SK-N-SH treated with all-trans-retinoic acid at 6 μM for 48 hours (cell line): ENCODE measurements around the gene CYP4F22.
"Not testable (repeated sequence)": the region's sequence is repeated elsewhere in the genome, so short reads cannot be mapped to it uniquely, and the experiment has no call there.

Experiments
- ATAC-seq: fragments of 200-7000 bp; cut with Tn5 transposase; 3 replicates; pipeline ENCODE4 v1.9.1; 2020; ENCODE audit warnings: mild to moderate bottlenecking, moderate library complexity
- ARNTL ChIP-seq: fragments of 450-650 bp; formaldehyde crosslinking; IDR thresholded peaks from 2 replicates; pipeline ENCODE4 v1.5.0; 2020; ENCODE audit warnings: low read depth, mild to moderate bottlenecking, moderate library complexity, borderline replicate concordance
- BACH2 ChIP-seq: fragments of 250-450 bp; sonication (Bioruptor Pico); IDR thresholded peaks from 2 replicates; pipeline ENCODE4 v1.9.0; 2021; ENCODE audit warnings: mild to moderate bottlenecking, borderline replicate concordance
- CSDC2 ChIP-seq: fragments of 250-450 bp; sonication (Bioruptor Pico); IDR thresholded peaks from 2 replicates; pipeline ENCODE4 v1.5.0; 2020; ENCODE audit warnings: mild to moderate bottlenecking, moderate library complexity
- ESRRG ChIP-seq: fragments of 250-450 bp; sonication (Bioruptor Pico); IDR thresholded peaks from 2 replicates; pipeline ENCODE4 v1.6.1; 2021; ENCODE audit warnings: mild to moderate bottlenecking
- GLIS3 ChIP-seq: fragments of 250-450 bp; sonication (Bioruptor Pico); IDR thresholded peaks from 2 replicates; pipeline ENCODE4 v1.5.0; 2020; ENCODE audit warnings: mild to moderate bottlenecking, moderate library complexity
- OSR1 ChIP-seq: fragments of 250-450 bp; sonication (Bioruptor Pico); IDR thresholded peaks from 2 replicates; pipeline ENCODE4 v1.8.0; 2022; ENCODE audit warnings: moderate library complexity, mild to moderate bottlenecking, inconsistent platforms
- PPARA ChIP-seq: fragments of 250-450 bp; sonication (Bioruptor Pico); IDR thresholded peaks from 2 replicates; pipeline ENCODE4 v1.5.0; 2020; ENCODE audit warnings: mild to moderate bottlenecking, borderline replicate concordance
- RARB ChIP-seq: fragments of 250-450 bp; sonication (Bioruptor Pico); IDR thresholded peaks from 2 replicates; pipeline ENCODE4 v1.8.0; 2021; ENCODE audit warnings: mild to moderate bottlenecking, moderate library complexity
- TCF4 ChIP-seq: fragments of 250-450 bp; sonication (Bioruptor Pico); IDR thresholded peaks from 2 replicates; pipeline ENCODE4 v1.8.0; 2021; ENCODE audit warnings: mild to moderate bottlenecking, moderate library complexity, borderline replicate concordance
- ZC3H10 ChIP-seq: fragments of 250-450 bp; sonication (Bioruptor Pico); IDR thresholded peaks from 2 replicates; pipeline ENCODE4 v1.5.1; 2021; ENCODE audit warnings: mild to moderate bottlenecking, moderate library complexity
- ZFP3 ChIP-seq: fragments of 250-450 bp; sonication (Bioruptor Pico); IDR thresholded peaks from 2 replicates; pipeline ENCODE4 v1.5.0; 2020; ENCODE audit warnings: mild to moderate bottlenecking, moderate library complexity
- ZFP30 ChIP-seq: fragments of 450-650 bp; formaldehyde crosslinking; IDR thresholded peaks from 2 replicates; pipeline ENCODE4 v1.5.0; 2022; ENCODE audit warnings: mild to moderate bottlenecking, moderate library complexity
- ZNF565 ChIP-seq: fragments of 450-650 bp; formaldehyde crosslinking; conservative IDR thresholded peaks from 2 replicates; pipeline ENCODE4 v1.5.0; 2020; ENCODE audit warnings: low read depth, mild to moderate bottlenecking, moderate library complexity
- ZNF70 ChIP-seq: fragments of 450-650 bp; formaldehyde crosslinking; IDR thresholded peaks from 2 replicates; pipeline ENCODE4 v1.5.0; 2020; ENCODE audit warnings: mild to moderate bottlenecking, moderate library complexity
- ZNF8 ChIP-seq: fragments of 450-650 bp; formaldehyde crosslinking; IDR thresholded peaks from 2 replicates; pipeline ENCODE4 v1.5.0; 2020; ENCODE audit warnings: mild to moderate bottlenecking, moderate library complexity
- TF ChIP-seq, protein P1 (sequence below): fragments of 250-450 bp; sonication (Bioruptor Pico); IDR thresholded peaks from 2 replicates; pipeline ENCODE4 v1.5.0; 2020; ENCODE audit warnings: mild to moderate bottlenecking, moderate library complexity
- TF ChIP-seq, protein P2 (sequence below): fragments of 250-450 bp; sonication (Bioruptor Pico); IDR thresholded peaks from 2 replicates; pipeline ENCODE4 v1.8.0; 2020; ENCODE audit warnings: mild to moderate bottlenecking, moderate library complexity, borderline replicate concordance
- TF ChIP-seq, protein P3 (sequence below): fragments of 250-450 bp; sonication (Bioruptor Pico); IDR thresholded peaks from 2 replicates; pipeline ENCODE4 v1.8.0; 2021; ENCODE audit warnings: low read depth, mild to moderate bottlenecking, moderate library complexity, borderline replicate concordance
- TF ChIP-seq, protein P4 (sequence below): fragments of 250-450 bp; sonication (Bioruptor Pico); IDR thresholded peaks from 2 replicates; pipeline ENCODE4 v1.5.1; 2020; ENCODE audit warnings: low read depth, mild to moderate bottlenecking, moderate library complexity

CYP4F22 gene

DNA sequence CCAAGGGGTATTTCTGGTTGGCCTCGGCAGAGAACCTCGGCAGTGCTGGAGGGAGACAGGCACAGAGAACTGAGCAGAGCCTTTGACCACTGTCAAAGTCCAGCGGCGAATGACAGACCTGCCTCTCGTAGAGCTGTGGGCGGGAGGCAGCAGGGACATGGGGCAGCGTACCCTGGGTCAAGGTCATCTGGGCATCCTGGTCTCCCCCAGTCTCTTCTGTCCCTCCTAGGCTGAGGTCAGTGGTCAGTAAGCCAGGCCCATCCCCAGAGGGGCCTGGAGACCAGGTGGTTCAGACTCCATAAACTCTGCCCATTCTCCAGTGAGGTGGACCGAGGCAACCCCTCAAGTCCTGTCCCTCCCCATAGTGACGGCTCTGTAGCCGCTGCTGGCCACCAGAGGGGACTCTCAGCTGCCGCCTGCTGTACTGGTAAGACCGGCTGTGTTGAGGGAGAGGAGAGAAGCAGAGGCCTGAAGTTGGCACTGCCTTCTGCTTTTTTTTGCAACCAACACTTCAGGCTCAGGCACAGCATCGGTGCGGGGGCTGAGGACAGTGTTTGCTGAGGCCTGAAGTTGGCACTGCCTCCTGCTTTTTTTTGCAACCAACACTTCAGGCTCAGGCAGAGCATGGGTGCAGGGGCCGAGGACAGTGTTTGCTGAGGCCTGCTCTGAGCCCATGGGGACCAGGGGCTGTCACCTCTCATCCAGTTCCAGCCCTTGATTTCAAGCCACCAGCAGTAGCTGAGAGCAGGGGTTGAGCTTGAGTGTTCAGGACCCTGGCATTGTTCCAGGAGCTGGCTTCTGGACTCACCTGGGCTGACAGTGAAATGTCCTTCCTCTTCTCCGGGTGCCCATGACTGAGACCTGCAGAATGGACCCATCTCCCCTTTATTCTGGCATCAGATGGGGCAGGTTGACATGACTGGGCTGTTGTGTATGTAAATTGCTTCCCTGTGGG lies 28.7 kb upstream of the CYP4F22 start, which contains the start of gene PGLYRP2:
Gene PGLYRP2 (minus strand): TSS at position 111 of the 955 bp plus-strand sequence. CDS start 130 bp downstream, outside the sequence.
- TF ChIP-seq BACH2: no peak
- TF ChIP-seq PPARA: no peak
- no peak for TF ChIP-seq ARNTL (CRISPR knock-in tag)
- no peak for TF ChIP-seq ESRRG (CRISPR knock-in tag)
- no peak for TF ChIP-seq ZNF565 (CRISPR knock-in tag)
- TF ChIP-seq TCF4 (CRISPR knock-in tag): no peak
- TF ChIP-seq, protein P1, sequence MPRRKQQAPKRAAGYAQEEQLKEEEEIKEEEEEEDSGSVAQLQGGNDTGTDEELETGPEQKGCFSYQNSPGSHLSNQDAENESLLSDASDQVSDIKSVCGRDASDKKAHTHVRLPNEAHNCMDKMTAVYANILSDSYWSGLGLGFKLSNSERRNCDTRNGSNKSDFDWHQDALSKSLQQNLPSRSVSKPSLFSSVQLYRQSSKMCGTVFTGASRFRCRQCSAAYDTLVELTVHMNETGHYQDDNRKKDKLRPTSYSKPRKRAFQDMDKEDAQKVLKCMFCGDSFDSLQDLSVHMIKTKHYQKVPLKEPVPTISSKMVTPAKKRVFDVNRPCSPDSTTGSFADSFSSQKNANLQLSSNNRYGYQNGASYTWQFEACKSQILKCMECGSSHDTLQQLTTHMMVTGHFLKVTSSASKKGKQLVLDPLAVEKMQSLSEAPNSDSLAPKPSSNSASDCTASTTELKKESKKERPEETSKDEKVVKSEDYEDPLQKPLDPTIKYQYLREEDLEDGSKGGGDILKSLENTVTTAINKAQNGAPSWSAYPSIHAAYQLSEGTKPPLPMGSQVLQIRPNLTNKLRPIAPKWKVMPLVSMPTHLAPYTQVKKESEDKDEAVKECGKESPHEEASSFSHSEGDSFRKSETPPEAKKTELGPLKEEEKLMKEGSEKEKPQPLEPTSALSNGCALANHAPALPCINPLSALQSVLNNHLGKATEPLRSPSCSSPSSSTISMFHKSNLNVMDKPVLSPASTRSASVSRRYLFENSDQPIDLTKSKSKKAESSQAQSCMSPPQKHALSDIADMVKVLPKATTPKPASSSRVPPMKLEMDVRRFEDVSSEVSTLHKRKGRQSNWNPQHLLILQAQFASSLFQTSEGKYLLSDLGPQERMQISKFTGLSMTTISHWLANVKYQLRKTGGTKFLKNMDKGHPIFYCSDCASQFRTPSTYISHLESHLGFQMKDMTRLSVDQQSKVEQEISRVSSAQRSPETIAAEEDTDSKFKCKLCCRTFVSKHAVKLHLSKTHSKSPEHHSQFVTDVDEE (CRISPR knock-in tag): no peak
- no peak for TF ChIP-seq CSDC2 (CRISPR knock-in tag)
- no peak for TF ChIP-seq ZNF8 (CRISPR knock-in tag)
- TF ChIP-seq, all 23 proteins: peak for 0
- peak; percentile 66 for ATAC-seq

DNA sequence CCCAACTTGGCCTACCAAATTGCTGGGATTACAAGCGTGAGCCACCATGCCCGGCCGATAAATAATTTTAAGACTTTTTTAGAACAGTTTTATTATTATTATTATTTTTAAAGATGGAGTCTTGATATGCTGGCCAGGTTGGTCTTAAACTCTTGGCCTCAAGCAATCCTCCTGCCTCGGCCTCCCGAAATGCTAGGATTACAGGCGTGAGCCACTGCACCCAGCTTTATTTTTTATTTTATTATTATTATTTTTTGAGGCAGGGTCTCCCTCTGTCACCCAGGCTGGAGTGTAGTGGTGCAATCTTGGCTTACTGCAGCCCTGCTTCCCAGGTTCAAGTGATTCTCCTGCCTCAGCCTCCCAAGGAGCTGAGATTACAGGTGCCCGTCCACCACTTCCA lies 27.3 kb upstream of the CYP4F22 start:
- ATAC-seq: not testable (repeated sequence)

DNA sequence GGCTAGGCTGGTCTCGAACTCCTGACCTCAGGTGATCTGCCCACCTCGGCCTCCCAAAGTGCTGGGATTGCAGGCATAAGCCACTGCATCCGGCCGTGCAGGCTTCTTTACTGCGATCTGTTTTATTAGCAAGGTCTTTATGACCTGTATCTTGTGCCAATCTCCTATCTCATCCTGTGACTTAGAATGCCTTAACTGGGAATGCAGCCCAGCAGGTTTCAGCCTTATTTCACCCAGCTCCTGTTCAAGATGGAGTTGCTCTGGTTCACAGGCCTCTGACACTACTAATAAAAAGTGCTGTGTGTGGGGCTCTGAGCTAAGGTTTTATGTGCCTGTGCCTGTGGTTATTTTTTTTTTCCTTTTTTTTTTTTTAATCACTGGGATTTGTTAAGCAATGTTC lies 22.6 kb upstream of the CYP4F22 start:
- ATAC-seq: not testable (repeated sequence)

DNA sequence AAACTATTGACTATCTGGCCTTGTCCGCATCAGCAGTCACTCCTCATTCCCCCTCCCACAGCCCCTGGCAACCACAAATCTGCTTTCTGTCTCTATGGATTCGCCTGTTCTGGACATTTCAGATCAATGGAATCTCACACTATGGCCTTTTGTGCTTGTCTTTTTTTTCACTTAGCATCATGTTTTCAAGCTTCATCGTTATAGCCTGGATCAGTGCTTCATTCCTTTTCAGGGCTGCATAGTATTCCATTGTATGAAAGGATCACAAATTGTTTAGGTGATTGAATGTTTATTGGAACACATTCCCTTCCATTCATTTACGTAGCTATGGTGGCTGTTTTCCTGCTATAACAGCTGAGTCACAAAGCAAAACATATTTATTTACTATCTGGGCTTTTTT lies 21.3 kb upstream of the CYP4F22 start:
- TF ChIP-seq, protein P2, sequence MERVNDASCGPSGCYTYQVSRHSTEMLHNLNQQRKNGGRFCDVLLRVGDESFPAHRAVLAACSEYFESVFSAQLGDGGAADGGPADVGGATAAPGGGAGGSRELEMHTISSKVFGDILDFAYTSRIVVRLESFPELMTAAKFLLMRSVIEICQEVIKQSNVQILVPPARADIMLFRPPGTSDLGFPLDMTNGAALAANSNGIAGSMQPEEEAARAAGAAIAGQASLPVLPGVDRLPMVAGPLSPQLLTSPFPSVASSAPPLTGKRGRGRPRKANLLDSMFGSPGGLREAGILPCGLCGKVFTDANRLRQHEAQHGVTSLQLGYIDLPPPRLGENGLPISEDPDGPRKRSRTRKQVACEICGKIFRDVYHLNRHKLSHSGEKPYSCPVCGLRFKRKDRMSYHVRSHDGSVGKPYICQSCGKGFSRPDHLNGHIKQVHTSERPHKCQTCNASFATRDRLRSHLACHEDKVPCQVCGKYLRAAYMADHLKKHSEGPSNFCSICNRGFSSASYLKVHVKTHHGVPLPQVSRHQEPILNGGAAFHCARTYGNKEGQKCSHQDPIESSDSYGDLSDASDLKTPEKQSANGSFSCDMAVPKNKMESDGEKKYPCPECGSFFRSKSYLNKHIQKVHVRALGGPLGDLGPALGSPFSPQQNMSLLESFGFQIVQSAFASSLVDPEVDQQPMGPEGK (CRISPR knock-in tag): no peak
- TF ChIP-seq, protein P1 (CRISPR knock-in tag): no peak
- TF ChIP-seq OSR1 (CRISPR knock-in tag): no peak
- TF ChIP-seq, protein P3, sequence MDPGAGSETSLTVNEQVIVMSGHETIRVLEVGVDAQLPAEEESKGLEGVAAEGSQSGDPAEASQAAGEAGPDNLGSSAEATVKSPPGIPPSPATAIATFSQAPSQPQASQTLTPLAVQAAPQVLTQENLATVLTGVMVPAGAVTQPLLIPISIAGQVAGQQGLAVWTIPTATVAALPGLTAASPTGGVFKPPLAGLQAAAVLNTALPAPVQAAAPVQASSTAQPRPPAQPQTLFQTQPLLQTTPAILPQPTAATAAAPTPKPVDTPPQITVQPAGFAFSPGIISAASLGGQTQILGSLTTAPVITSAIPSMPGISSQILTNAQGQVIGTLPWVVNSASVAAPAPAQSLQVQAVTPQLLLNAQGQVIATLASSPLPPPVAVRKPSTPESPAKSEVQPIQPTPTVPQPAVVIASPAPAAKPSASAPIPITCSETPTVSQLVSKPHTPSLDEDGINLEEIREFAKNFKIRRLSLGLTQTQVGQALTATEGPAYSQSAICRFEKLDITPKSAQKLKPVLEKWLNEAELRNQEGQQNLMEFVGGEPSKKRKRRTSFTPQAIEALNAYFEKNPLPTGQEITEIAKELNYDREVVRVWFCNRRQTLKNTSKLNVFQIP: no peak
- no peak for TF ChIP-seq ESRRG (CRISPR knock-in tag)
- TF ChIP-seq, protein P4, sequence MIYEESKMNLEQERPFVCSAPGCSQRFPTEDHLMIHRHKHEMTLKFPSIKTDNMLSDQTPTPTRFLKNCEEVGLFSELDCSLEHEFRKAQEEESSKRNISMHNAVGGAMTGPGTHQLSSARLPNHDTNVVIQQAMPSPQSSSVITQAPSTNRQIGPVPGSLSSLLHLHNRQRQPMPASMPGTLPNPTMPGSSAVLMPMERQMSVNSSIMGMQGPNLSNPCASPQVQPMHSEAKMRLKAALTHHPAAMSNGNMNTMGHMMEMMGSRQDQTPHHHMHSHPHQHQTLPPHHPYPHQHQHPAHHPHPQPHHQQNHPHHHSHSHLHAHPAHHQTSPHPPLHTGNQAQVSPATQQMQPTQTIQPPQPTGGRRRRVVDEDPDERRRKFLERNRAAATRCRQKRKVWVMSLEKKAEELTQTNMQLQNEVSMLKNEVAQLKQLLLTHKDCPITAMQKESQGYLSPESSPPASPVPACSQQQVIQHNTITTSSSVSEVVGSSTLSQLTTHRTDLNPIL (CRISPR knock-in tag): no peak
- TF ChIP-seq BACH2: no peak
- no peak for TF ChIP-seq ZNF70 (CRISPR knock-in tag)
- TF ChIP-seq GLIS3: no peak
- TF ChIP-seq ZFP30: no peak
- no peak for TF ChIP-seq ZFP3
- TF ChIP-seq CSDC2 (CRISPR knock-in tag): no peak
- TF ChIP-seq RARB (CRISPR knock-in tag): no peak
- TF ChIP-seq ZC3H10 (CRISPR knock-in tag): no peak
- no peak for ATAC-seq
